ENCODE measurements around the gene TKT.
A peak's percentile ranks its signal among the peaks of the same experiment; 100 is the strongest.

TKT gene

DNA sequence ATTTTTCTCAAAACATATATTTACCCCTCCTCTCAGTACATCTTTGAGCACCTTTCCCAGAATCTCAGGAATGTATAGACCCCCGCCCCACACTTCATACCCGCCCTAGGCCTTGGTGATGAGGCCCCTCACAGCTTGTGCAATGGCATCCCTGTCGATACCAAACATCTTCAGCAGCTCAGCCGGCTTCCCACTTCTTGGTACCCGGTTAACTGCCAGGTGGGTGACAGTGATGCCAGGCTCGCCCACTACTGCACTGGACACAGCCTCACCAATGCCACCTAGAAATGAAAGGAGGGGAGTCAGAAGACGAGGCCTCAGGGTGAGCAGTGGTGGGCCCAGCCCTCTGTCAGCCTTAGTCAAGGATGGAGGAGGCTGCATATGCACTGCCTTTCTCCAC, 30.2 kb downstream of the TKT start:
- DNase-seq (ENCODE audit: low read depth in 1 of 2, low spot score in 1 of 2), result no peak

DNA sequence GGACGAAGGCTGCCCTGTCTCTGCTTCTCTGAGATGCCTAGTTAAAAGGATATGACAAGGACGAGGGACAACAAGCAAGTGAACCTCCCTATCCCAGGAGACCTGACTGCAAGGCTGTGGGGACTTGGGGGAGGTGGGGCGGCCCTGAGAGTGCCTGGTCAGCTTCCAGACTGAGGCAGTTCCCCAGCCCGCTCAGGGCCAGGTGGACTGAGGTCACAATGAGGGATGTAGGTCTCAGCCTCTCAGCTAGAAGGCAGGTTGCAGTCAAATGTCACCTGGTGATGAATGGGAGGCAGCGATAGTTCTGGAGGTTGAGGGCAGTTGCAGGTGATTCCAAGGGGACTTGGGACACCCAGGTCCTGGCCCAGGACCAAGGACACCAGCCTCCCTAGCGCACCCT, 30.6 kb downstream of the TKT start:
- DNase-seq (ENCODE audit: low read depth in 1 of 2, low spot score in 1 of 2), result no peak

DNA sequence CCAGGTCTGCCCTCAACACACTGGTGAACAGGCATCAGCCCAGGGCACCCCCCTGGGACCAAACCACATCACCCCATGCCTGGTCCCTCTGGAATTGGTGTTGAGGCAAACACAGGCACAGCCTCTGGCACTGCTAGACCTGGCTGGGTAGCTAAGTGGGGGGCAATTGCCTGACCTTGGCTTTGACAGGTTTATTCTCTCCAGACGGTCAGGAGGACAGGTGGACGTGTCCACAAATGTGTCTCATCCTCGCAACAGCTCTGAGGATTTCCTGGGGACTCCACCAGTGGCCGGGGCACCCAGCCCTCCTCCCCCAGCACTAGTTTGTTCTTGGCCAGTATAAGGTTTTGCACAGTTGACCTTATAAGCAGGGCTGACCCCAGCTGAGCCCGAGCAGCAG, 31.3 kb downstream of the TKT start:
- no peak for DNase-seq (ENCODE audit: low read depth in 1 of 2, low spot score in 1 of 2)

DNA sequence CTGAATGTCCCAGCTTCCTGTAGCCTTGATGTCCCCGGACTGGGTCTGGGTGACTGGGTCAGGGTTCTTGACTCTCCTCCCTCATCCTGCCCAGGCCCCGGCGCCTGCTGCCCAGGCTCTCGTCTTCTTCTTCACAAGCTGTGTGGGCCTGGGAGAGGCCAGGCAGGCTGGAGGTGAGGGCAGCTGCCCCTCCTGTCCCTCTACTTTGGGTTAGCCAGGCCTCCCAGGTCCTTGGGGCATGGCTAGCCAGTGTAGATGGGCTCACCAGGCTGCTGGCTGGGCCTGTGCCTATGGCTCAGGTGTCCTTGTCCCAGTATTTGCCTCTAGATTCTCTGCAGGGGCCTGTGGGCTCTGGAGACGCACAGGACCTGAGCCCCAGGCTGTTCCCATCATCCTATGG, 31.8 kb downstream of the TKT start:
- DNase-seq (ENCODE audit: low read depth in 1 of 2, low spot score in 1 of 2), result no peak

DNA sequence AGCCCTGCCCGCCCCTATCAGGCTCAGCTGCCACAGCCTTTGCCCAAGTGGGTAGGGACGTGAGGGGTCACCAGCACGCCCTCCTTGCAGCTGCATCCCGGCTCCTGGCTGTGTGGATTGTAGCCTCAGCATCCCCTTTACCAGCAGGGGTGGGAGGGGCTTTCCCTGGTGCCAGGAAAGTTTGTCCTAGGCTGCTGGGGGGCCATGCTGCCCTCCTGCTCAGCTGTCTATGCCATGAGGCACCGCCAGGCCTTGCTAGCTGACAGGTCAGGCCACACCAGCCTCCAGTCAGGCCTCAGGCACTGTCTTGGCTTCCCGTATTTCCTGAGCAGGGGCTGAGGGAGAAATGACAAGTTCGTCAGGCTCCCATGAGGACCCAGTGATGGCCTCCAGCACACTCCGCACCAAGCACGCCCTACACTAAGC, 32.3 kb downstream of the TKT start:
- DNase-seq (ENCODE audit: low read depth in 1 of 2, low spot score in 1 of 2), result no peak

DNA sequence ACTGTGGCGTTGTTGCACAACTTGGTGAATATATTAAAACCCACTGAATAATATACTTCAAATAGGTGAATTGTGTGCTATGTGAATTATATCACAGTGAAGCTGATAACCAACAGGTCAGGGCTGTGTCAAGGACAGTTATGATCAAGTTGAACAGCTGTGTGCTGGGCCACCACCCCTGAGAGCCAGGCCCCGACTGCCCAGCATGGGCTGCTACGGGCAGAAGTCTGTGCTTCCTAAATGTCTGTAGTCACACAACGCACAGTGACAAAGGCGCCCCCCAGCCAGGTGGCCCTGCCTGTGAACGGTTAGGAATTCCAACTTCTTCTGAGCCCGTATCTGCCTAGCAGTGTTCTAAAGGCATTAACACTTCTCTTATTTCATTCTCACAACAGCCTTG, 32.8 kb downstream of the TKT start:
- no peak for DNase-seq (ENCODE audit: low read depth in 1 of 2, low spot score in 1 of 2)

DNA sequence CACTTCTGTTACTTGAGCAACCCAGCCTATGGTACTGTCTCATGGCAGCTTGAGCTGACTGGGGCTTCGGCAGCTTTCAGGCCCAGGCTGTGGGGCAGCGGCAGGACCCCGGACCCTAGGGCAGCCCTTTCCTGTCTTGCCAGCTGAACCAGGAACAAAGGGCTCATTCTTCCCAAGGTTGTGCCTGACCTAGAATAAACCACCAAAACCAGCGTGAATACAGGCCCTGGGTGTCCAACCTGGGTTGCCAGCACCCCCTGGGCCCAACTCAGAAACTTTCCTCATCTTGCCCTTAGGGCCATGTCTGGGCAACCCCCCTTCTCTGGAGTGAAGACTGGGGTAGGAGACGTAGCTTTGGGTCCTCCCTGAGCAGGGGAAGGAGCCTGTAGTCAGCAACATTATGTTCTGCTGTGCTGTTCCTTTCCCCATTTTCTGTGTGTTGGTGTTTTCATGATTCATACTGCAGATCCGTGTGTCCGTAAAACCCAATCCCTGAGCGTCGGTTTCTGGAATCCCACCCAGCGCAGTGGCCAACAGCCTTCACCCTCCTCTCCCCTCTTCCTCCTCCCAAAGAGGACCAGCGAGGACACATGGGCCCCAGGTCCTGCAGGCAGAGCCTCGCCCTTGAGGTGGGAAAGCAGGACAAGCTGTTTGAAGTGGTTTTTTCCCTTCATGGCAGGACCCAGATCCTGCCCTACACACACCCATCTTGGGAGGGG, 33.5 kb downstream of the TKT start:
- DNase-seq (ENCODE audit: low read depth in 1 of 2, low spot score in 1 of 2), result no peak

DNA sequence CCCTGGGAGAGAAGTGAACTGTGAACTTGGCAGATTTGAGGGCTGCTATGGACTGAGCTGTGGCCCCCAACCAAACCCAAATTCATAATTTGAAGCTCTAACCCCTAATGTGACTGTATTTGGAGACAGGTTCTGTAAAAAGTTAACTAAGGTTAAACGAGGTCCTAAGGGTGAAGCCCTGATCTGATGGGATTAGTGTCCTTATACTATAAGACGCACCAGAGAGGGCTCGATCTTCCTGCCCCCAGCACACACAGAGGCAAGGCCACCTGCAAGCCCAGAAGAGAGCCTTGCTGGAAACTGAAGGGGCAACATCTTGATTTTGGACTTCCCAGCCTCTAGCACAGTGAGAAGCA, 34.0 kb downstream of the TKT start:
- no peak for DNase-seq (ENCODE audit: low read depth in 1 of 2, low spot score in 1 of 2)

DNA sequence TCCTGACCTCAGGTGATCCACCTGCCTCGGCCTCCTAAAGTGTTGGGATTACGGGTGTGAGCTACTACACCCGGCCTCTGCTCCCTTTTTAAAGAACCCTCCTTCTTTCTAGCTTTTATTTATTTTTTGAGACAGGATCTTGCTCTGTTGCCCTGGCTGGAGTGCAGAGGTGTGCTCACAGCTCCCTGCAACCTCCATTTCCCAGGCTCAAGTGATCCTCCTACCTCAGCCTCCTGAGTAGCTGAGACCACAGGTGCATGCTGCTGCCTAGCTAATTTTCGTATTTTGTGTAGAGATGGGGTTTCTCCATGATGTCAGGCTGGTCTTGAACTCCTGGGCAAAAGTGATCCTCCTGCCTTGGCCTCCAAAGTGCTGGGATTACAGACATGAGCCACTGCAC, 34.5 kb downstream of the TKT start:
- DNase-seq (ENCODE audit: low read depth in 1 of 2, low spot score in 1 of 2), result no peak

DNA sequence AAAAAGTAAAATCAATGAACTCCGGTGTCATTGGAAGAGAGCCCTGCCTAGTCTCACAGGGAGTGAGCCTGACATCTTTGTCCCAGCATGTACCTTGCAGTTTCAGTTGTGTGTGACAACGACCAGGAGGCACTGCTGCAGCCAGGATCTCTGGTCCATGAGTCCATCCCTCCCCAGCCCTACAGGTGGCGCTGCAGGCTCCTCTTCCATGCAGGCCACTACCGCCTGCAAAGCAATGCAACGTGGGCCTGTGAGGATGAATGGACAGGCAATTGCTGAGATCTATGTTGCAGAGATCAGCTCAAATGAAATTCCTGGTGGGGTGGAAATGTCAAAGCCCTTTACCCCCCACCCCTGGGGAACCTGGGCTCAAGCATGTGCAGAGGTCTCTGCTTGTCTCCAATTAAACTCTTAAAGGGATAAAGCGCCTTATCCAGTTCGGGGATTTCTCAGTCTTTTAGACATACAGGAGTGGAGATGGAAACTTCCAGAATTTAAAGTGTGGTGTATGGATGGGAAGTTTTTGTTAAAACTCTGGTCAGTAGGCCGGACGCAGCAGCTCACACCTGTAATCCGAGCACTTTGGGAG, 35.8 kb downstream of the TKT start:
- DNase-seq (ENCODE audit: low read depth in 1 of 2, low spot score in 1 of 2), result peak; percentile 44 to 64

DNA sequence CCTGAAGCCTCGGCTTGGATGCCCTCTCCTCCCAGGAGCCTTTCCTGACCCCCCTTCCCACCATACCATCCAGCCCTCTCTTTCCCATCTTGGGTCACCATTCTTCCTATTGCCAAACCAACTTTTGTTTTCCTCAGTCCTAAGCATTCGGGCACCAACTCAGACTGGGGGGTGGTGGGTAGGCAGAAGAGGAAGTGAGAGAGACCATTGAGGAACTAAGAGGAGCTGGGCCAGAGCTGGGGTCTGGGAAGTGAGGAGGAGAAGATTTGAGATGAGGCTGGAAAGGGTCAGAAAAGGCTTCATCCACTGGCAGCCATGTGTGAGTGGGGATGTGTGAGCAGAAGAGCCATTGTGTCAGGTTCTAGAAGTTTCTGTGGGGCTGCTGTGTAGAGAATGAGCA, 37.7 kb downstream of the TKT start:
- DNase-seq (ENCODE audit: low read depth in 1 of 2, low spot score in 1 of 2), result no peak

DNA sequence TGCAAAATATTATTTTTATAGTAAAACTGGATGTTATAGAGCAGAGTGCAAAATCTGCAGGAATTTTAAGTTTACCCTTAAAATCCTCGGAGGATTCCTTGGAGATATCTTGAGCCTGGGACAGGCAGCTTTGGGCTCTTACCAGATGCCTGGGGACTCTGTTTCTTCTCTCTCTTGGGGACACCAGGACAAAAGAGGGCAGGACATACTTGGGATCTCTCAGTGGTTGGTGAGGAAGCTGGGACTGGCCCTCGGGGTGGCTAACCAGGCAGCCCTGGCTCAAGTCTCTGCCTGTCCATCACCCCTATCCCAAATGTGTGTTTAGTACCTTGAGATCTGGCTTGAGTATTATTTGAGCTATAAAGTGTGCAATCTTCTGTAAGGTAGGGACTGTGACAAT, 38.6 kb downstream of the TKT start:
- DNase-seq (ENCODE audit: low read depth in 1 of 2, low spot score in 1 of 2), result no peak

DNA sequence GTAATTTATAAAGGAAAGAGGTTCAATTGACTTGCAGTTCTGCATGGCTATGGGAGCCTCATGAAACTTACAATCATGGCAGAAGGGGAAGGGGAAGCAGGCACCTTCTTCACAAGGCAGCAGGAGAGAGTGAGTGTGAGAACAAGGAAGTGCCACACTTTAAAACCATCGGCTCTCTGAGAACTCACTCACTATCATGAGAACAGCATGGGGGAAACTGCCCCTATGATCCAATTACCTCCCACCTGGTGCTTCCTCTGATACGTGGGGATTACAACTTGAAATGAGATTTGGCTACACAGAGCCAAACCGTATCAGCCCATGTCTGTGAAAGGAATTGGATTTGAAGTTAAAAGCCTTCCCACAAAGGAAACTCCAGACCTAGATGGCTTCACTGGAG, 39.1 kb downstream of the TKT start:
- DNase-seq (ENCODE audit: low read depth in 1 of 2, low spot score in 1 of 2), result no peak

DNA sequence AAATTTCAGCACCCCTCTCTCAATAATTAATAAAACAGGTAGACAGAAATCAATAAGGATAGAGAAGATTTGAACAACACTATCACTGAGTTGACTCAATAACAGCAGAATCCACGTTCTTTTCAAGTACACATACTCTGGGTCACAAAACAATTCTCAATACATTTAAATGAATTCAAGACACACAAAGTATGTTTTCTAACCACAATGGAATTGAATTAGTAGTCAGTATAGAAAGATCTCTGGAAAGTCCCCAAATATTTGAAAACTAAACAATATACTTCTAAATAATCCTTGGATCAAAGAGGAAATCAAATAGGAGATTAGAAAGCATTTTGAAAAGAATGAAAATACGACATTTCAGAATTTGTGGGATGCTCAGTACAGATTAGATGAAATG, 40.0 kb downstream of the TKT start:
- no peak for DNase-seq (ENCODE audit: low read depth in 1 of 2, low spot score in 1 of 2)

DNA sequence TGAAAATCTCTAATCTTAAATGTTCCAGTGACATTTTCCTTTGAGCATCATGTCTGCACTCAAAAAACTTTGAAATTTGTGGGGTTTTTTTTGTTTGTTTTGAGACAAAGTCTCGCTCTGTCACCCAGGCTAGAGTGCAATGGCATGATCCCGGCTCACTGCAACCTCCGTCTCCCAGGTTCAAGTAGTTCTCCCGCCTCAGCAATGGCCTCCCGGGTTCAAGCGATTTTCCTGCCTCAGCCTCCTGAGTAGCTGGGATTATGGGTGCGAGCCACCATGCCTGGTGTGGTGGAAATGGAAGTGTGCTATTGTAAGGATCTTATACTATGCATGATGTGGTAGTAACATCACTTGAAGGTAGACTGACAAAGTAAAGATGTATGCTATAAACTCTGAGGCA, 42.5 kb downstream of the TKT start:
- no peak for DNase-seq (ENCODE audit: low read depth in 1 of 2, low spot score in 1 of 2)

DNA sequence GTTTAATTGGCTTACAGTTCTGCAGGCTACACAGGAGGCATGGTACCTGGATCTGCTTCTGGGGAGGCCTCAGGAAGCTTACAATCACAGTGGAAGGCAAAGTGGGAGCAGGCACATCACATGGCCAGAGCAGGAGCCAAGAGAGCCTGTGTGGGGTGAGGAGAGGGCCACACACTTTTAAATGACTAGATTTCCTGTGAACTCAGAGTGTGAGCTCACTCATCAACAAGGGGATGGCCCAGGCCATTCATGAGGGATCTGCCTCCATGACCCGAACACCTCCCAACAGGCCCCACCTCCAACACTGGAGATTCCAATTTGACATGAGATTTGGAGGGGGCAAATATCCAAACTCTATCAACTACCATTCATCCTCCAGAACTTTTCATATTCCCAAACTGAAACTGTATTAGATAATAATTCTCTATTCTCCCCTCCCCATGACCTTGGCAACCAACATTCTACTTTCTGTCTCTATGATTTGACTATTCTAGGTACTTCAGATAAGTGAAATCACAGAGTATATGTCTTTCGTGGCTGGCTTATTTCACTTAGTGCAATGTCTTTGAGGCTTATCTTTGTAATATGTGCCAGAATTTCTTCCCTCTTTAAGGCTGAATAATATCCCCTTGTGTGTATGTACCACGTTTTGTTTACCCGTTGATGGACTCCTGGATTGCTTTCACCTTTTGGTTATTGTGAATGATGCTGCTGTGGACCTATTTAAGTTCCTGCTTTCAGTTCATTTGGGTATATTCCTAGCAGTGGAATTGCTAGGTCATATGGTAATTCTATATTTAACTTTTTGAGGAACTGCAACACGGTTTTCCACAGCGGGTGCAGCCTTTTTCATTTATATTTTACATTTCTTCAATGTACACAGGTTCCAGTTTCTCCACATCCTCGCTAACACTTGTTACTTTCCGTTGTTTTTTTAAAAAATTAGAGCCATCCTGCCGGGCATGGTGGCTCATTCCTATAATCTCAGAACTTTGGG, 43.8 kb downstream of the TKT start:
- DNase-seq (ENCODE audit: low read depth in 1 of 2, low spot score in 1 of 2), result no peak

DNA sequence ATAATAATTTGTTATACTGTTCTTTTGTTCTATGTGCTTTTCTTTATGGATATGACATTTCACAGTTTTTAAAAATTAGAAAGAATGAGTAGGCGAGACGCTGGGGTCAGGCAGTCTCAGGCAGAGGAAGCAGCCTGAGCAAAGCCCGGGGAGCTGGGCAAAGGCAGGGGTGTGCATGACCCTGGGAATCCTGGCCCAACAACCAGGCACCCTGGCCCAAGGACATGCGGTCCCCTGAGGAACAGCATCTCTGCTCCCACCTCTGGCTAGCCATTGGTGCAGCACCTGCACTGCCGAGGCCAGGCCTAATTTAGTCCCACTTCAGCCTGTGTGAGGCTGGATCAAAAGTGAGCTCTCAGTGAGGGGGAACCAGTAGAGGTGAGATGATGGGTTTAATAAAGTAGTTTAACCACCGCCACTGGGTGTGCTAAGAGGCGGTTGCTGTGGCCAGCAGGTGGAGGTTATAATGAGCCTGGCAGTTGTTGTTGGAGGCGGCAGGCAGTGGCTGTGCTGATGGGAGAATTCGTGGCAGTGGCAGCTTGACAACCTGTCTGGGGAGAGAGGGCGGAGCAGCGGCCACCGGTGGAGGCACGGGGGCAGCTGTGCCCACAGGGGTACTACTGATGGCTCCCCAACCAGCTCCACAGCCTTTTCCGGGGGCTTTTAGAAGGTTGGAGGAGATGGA, 53.3 kb downstream of the TKT start:
- DNase-seq (ENCODE audit: low read depth in 1 of 2, low spot score in 1 of 2), result no peak

DNA sequence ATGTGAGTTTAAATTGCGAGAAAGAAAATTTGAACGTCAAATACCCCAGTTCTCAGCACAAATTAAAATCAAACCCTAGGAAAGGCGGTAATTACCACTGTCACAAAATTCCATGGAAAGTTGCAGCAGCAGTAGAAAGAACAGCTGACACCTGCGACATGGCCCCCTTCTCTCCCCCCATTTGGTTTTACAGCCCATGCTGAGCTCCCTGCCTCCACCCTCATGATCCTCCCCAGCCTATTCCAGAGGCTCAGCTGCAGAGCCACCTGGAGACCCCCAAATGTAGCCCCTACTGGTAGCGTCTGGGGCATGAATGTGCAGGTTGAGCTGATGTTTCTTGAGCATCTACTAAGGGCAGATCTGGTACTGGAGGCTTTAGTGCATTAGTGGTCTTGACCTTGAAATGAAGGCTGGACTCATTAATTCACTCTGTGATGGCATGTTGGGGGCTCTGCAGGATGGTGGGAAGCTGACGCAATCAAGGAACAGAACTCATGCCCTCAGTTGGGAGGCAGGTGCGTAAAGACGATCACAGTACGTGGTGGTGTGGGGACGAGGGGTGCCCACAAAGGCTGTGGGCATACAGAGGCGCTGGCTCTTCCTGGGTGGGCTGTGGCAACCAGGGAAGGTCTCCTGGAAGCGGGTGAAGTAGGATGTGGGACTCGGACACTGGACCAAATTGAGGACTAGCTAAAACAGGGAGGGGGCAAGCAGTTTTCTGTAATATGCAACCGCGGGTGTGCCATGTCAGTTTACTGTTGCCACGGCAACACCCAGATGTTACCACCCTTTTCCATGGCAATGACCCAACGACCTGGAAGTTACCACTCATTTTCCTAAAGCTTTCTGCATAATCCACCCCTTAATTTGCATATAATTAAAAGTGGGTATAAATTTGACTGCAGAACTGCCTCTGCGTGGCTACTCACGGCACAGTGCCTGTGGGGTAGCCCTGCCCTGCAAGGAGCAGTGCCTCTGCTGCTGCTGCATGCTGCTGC, 55.0 kb downstream of the TKT start:
- no peak for DNase-seq (ENCODE audit: low read depth in 1 of 2, low spot score in 1 of 2)

DNA sequence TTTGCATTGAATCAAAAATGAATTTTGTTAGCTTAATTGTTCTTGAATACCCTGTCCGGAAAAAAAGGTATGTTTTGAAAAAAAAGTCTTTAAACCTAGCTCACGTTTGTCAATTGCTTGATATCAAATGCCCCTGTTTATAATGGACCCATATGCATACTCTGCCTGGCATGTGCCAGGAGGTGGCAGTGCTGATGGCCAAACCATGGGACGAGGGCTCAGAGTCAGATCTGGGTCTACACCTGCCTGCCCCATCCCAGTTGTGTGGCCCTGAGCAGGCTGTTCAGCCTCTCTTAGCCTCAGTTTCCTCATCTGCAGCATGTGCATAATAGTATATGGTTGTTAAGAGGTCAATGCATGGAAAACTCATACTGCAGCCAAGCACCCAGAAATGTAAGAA, 56.0 kb downstream of the TKT start:
- no peak for DNase-seq (ENCODE audit: low read depth in 1 of 2, low spot score in 1 of 2)

DNA sequence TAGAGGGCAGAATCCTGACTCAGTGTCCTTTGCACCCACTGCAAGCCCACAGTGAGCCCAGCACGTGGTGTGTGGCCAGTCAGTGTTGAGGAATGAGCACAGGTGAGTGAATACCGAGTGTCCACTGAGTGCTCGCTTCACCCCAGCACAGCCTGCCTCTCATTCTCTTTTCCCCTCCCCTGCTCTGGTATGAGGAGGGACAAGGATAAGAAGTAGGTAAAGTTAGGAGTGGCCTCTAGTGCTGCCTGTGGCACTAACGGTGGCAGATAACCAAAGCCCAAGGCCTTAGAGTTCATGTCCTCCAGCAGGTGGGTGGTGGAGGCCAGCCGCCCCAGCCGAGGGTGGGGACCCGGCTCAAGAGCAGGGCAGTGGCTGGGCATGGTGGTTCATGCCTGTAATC, 56.8 kb downstream of the TKT start:
- DNase-seq (ENCODE audit: low read depth in 1 of 2, low spot score in 1 of 2), result no peak

Data from stimulated activated CD4-positive, alpha-beta T cell treated with anti-CD3 and anti-CD28 coated beads, Interleukin-15, amount 100 ng/mL, for 1 hour (primary cell).